ENCODE results near the gene LRMDA. TPM values are rescaled to one million over a fixed set of nuclear protein-coding genes. Genes with fewer than 3 reads are reported as not detected.
A peak's percentile ranks its signal among the peaks of the same experiment; 100 is the strongest.

The LRMDA gene
- total RNA-seq, 1 donor from 2014 or later = 6.3 TPM

GRCh38 chr10:76281659-76282058, 850.2 kb downstream of the LRMDA start:
- no peak for DNase-seq

GRCh38 chr10:76282061-76283025, 850.9 kb downstream of the LRMDA start:
- peak; percentile 74 for DNase-seq

GRCh38 chr10:76284351-76284750, 852.9 kb downstream of the LRMDA start:
- no peak for DNase-seq

GRCh38 chr10:76285012-76285411, 853.6 kb downstream of the LRMDA start:
- no peak for DNase-seq

- no peak for DNase-seq
These were observed 854.1 kb downstream of the LRMDA start for GRCh38 chr10:76285515-76285914.

GRCh38 chr10:76286536-76286935, 855.1 kb downstream of the LRMDA start:
- no peak for DNase-seq

- no peak for DNase-seq
These were observed 856.4 kb downstream of the LRMDA start for GRCh38 chr10:76287856-76288255.

- no peak for DNase-seq
These were observed 859.8 kb downstream of the LRMDA start for GRCh38 chr10:76291175-76291574.

GRCh38 chr10:76291885-76292284, 860.5 kb downstream of the LRMDA start:
- no peak for DNase-seq

GRCh38 chr10:76296957-76297356, 865.5 kb downstream of the LRMDA start:
- DNase-seq = no peak

- no peak for DNase-seq
These were observed 865.9 kb downstream of the LRMDA start for GRCh38 chr10:76297358-76297757.

- no peak for DNase-seq
These were observed 866.4 kb downstream of the LRMDA start for GRCh38 chr10:76297780-76298281.

GRCh38 chr10:76298329-76298728, 866.9 kb downstream of the LRMDA start:
- DNase-seq = no peak

GRCh38 chr10:76299501-76299900, 868.1 kb downstream of the LRMDA start:
- DNase-seq = no peak

GRCh38 chr10:76301211-76301610, 869.8 kb downstream of the LRMDA start:
- DNase-seq = no peak

- DNase-seq = peak; percentile 24
These were observed 870.5 kb downstream of the LRMDA start for GRCh38 chr10:76301950-76302349.

GRCh38 chr10:76302481-76302880, 871.1 kb downstream of the LRMDA start:
- no peak for DNase-seq

GRCh38 chr10:76302961-76303630, 871.7 kb downstream of the LRMDA start:
- DNase-seq = peak; percentile 60

GRCh38 chr10:76303682-76304316, 872.4 kb downstream of the LRMDA start:
- DNase-seq = peak; percentile 94

GRCh38 chr10:76305930-76306615, 874.6 kb downstream of the LRMDA start:
- DNase-seq = no peak

- no peak for DNase-seq
These were observed 875.4 kb downstream of the LRMDA start for GRCh38 chr10:76306856-76307255.

GRCh38 chr10:76309070-76309469, 877.6 kb downstream of the LRMDA start:
- no peak for DNase-seq
